Activated T-helper 17 cell treated with anti-CD3 and anti-CD28 coated beads, Interleukin-2, amount 50 U/mL, for 72 hours (primary cell): ENCODE data around the gene FURIN. TPM values are rescaled to one million over a fixed set of nuclear protein-coding genes. Genes with fewer than 3 reads are reported as not detected.

Source experiments
- ATAC-seq: fragments of 150-1000 bp; cut with Tn5 transposase; replicated peaks from 2 replicates; pipeline ENCODE4 v1.10.0; 2021; ENCODE audit warnings: mild to moderate bottlenecking, moderate library complexity
- H3K27ac Mint-ChIP-seq: one replicate; pipeline ENCODE4 v1.8.0; 2022; ENCODE audit warnings: mixed read lengths
- H3K27me3 Mint-ChIP-seq: one replicate; pipeline ENCODE4 v1.8.0; 2022; ENCODE audit warnings: mixed read lengths
- H3K36me3 Mint-ChIP-seq: one replicate; pipeline ENCODE4 v1.8.0; 2022; ENCODE audit warnings: low read depth, mild to moderate bottlenecking, mixed read lengths
- H3K4me1 Mint-ChIP-seq: one replicate; pipeline ENCODE4 v1.8.0; 2022; ENCODE audit warnings: mixed read lengths
- H3K4me3 Mint-ChIP-seq: one replicate; pipeline ENCODE4 v1.8.0; 2022; ENCODE audit warnings: mild to moderate bottlenecking, mixed read lengths
- H3K9me3 Mint-ChIP-seq: one replicate; pipeline ENCODE4 v1.8.0; 2022; ENCODE audit warnings: mixed read lengths
- total RNA-seq, 2 donors: library from RNA; stranded (reverse); gene quantifications; one replicate each; pipeline ENCODE4 v1.2.3, GENCODE V29; 2022

FURIN gene
- total RNA-seq, 2 donors from 2014 or later: 605 to 771 TPM

GRCh38 chr15:90857883-90858443 lies 10.4 kb upstream of the FURIN start:
- H3K4me1 Mint-ChIP-seq: peaks cover 46% of the 10 kb centered on the region
- peaks cover 24% of the 10 kb centered on the region for H3K36me3 Mint-ChIP-seq
- peak; percentile 13 for ATAC-seq
- no peaks in the 10 kb centered on the region for H3K27me3 Mint-ChIP-seq
- no peaks in the 10 kb centered on the region for H3K9me3 Mint-ChIP-seq
- peak overlapping the region; percentile 86 for H3K4me3 Mint-ChIP-seq
- peak overlapping the region; percentile 65 for H3K27ac Mint-ChIP-seq

DNA sequence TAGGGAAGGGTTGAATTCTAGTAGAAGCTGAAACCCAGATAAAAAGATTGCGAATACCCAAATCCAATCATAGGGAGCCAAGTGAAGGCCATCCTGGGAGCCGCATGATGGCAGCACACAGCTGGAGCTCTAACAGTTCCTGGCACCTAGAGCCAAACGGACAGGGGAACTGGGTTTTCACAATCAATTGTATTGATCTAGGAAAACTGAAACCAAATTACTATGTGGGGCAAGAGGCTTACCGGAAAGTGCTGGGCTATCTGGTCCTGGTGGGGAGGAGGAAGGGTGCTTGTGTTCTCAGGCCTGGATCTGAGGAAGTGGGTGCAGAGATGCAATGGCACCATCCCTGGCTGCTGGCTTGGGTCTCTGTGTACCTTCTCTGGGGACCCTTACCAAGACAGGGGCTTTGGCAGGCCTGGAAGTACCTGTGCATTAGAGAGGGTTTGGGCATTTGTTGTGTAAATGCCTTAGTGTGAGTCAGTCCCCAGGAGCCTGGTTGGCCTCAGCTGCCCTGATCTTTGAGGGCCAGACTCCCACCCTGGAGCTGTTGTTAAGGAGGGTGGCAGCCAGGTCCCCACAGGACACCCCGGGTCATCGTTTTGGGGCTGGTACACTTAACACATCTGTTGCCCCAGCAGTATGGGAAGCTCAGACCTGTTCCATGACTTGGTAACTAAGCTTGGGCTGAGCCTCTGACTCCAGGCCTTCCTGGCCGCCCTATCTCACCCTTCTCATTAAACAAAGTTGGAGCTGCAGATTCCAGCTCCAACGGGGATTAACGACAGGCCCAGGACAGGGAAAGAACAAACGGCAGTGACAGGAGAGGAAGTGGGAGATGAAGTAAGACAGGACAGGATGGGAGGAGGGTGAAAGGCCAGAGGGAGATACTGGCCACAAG lies 8.9 kb upstream of the FURIN start:
- H3K4me3 Mint-ChIP-seq: peak overlapping the region; percentile 86
- H3K4me1 Mint-ChIP-seq: peaks cover 49% of the 10 kb centered on the region
- H3K36me3 Mint-ChIP-seq: peaks cover 15% of the 10 kb centered on the region
- peak overlapping the region; percentile 78 for H3K27ac Mint-ChIP-seq
- H3K9me3 Mint-ChIP-seq: no peaks in the 10 kb centered on the region
- no peak for ATAC-seq
- no peaks in the 10 kb centered on the region for H3K27me3 Mint-ChIP-seq

- H3K4me1 Mint-ChIP-seq: peaks cover 41% of the 10 kb centered on the region
Measured at GRCh38 chr15:90860450-90860849, 7.9 kb upstream of the FURIN start.

GRCh38 chr15:90860942-90861675 lies 7.3 kb upstream of the FURIN start:
- Mint-ChIP-seq H3K4me1 (peaks cover 45% of the 10 kb centered on the region), H3K27ac (no peak overlapping the region), H3K36me3 (peaks cover 10% of the 10 kb centered on the region), H3K9me3 (no peaks in the 10 kb centered on the region), H3K4me3 (peak overlapping the region; percentile 48), H3K27me3 (no peaks in the 10 kb centered on the region)
- peak; percentile 25 for ATAC-seq

More at GRCh38 chr15:90860450-90860849, 7.9 kb upstream of the FURIN start:
- Mint-ChIP-seq H3K27me3 (no peaks in the 10 kb centered on the region), H3K4me3 (peak overlapping the region; percentile 48), H3K27ac (no peak overlapping the region), H3K9me3 (no peaks in the 10 kb centered on the region), H3K36me3 (peaks cover 11% of the 10 kb centered on the region)
- no peak for ATAC-seq

- H3K4me3 Mint-ChIP-seq: no peak overlapping the region
- H3K36me3 Mint-ChIP-seq: no peaks in the 10 kb centered on the region
- ATAC-seq: no peak
- no peaks in the 10 kb centered on the region for H3K27me3 Mint-ChIP-seq
- H3K9me3 Mint-ChIP-seq: no peaks in the 10 kb centered on the region
- no peak overlapping the region for H3K27ac Mint-ChIP-seq
- peaks cover 41% of the 10 kb centered on the region for H3K4me1 Mint-ChIP-seq
Measured at GRCh38 chr15:90862487-90862886, 5.9 kb upstream of the FURIN start.

GRCh38 chr15:90862964-90863778 lies 5.2 kb upstream of the FURIN start:
- Mint-ChIP-seq H3K4me1 (peaks cover 39% of the 10 kb centered on the region), H3K36me3 (peaks cover 4% of the 10 kb centered on the region), H3K9me3 (no peaks in the 10 kb centered on the region), H3K27me3 (no peaks in the 10 kb centered on the region), H3K4me3 (peak overlapping the region; percentile 65), H3K27ac (peak overlapping the region; percentile 80)
- ATAC-seq: no peak

GRCh38 chr15:90863987-90864386 lies 4.4 kb upstream of the FURIN start:
- peak; percentile 82 for ATAC-seq
- no peaks in the 10 kb centered on the region for H3K9me3 Mint-ChIP-seq
- H3K27ac Mint-ChIP-seq: peak overlapping the region; percentile 80
- no peaks in the 10 kb centered on the region for H3K27me3 Mint-ChIP-seq
- H3K36me3 Mint-ChIP-seq: peaks cover 12% of the 10 kb centered on the region
- peak overlapping the region; percentile 65 for H3K4me3 Mint-ChIP-seq
- H3K4me1 Mint-ChIP-seq: peaks cover 43% of the 10 kb centered on the region

- Mint-ChIP-seq H3K9me3 (no peaks in the 10 kb centered on the region), H3K27ac (no peak overlapping the region), H3K4me1 (peaks cover 38% of the 10 kb centered on the region), H3K27me3 (no peaks in the 10 kb centered on the region), H3K4me3 (peak overlapping the region; percentile 65), H3K36me3 (peaks cover 17% of the 10 kb centered on the region)
- peak; percentile 39 for ATAC-seq
Measured at GRCh38 chr15:90864507-90864906, 3.9 kb upstream of the FURIN start.

DNA sequence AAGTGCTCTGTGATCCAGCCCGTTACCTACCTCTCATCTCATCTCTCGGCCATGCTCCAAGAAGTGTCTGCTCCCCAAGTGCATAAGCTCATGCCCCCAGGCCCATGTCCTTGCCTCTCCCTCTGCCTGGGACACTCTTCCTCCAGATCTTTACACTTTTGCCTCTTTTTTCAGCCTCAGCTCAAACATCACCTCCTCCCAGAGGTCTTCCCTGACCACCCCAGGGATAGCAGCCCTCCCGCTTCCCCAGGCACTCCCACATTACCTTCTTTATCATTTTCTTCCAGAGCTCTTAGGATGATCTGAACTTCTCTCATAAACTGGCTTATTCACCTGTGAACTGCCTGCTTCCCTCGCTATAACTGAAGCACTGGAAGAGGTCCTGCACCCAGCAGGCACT lies 2.7 kb upstream of the FURIN start:
- Mint-ChIP-seq H3K36me3 (peaks cover 29% of the 10 kb centered on the region), H3K9me3 (no peaks in the 10 kb centered on the region), H3K27me3 (no peaks in the 10 kb centered on the region), H3K27ac (no peak overlapping the region), H3K4me1 (peaks cover 33% of the 10 kb centered on the region), H3K4me3 (peak overlapping the region; percentile 2)
- ATAC-seq: no peak

DNA sequence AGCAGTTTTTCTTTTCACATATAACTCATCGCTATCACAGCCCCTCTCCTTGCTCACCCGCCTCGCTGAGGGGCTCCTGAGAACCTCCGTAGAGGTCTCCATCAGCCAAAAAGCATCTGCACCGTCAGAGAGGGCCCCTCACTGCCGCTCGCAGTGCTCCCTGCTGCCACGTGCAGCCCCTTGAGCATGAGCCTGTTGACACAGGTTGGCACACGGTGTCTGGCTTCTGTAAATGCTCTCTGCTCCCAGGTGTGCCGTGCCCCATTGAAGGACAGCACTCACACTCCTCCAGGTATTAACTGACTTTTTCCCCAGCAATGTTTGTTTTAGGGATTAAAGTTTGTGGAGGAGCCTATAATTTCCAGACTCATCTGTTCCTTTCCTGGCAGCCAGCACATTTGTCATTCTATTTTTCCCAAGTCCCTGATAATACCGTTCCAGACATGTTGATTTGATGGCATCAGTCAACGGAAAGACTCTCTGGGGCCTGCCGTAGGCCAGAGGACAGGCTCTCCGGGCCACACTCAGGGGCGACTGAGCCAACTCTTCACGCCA lies 2.1 kb upstream of the FURIN start:
- H3K9me3 Mint-ChIP-seq: no peaks in the 10 kb centered on the region
- H3K4me3 Mint-ChIP-seq: peak overlapping the region; percentile 2
- no peak overlapping the region for H3K27ac Mint-ChIP-seq
- no peak for ATAC-seq
- no peaks in the 10 kb centered on the region for H3K27me3 Mint-ChIP-seq
- peaks cover 34% of the 10 kb centered on the region for H3K36me3 Mint-ChIP-seq
- H3K4me1 Mint-ChIP-seq: peaks cover 31% of the 10 kb centered on the region

DNA sequence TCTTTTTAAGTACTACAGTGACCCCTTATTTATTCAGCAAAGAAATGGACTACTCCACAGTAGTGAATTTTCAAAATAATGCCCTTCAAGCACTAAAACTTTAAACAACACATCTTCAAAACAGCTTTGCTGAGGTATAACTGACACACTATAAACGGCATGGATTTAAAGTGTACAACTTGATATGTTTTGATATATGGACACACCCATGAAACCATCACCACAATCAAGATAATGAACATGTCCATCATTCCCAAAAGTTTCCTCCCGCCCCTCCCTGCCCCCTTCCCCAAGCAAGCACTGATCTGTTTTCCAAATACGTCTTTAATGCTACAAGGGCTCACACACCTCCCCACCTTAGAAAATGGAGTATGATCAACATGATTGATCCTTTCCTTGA lies 1.6 kb upstream of the FURIN start:
- Mint-ChIP-seq H3K36me3 (peaks cover 34% of the 10 kb centered on the region), H3K9me3 (no peaks in the 10 kb centered on the region), H3K4me3 (no peak overlapping the region), H3K27ac (no peak overlapping the region), H3K4me1 (peaks cover 28% of the 10 kb centered on the region), H3K27me3 (no peaks in the 10 kb centered on the region)
- no peak for ATAC-seq

GRCh38 chr15:90869140-90869541 lies 753 bp downstream of the FURIN start:
- Mint-ChIP-seq H3K27me3 (no peaks in the 10 kb centered on the region), H3K4me3 (peak overlapping the region; percentile 96), H3K4me1 (peaks cover 18% of the 10 kb centered on the region), H3K36me3 (peaks cover 56% of the 10 kb centered on the region), H3K9me3 (no peaks in the 10 kb centered on the region), H3K27ac (peak overlapping the region; percentile 100)
- peak; percentile 0 for ATAC-seq

GRCh38 chr15:90869601-90870353 lies 1.4 kb downstream of the FURIN start:
- peaks cover 62% of the 10 kb centered on the region for H3K36me3 Mint-ChIP-seq
- H3K9me3 Mint-ChIP-seq: no peaks in the 10 kb centered on the region
- H3K27ac Mint-ChIP-seq: peak overlapping the region; percentile 100
- H3K27me3 Mint-ChIP-seq: no peaks in the 10 kb centered on the region
- H3K4me1 Mint-ChIP-seq: peaks cover 17% of the 10 kb centered on the region
- ATAC-seq: peak; percentile 73
- H3K4me3 Mint-ChIP-seq: peak overlapping the region; percentile 96
